B cell (primary cell): ENCODE measurements around the gene CFAP52. TPM values are rescaled to one million over a fixed set of nuclear protein-coding genes. Genes with fewer than 3 reads are reported as not detected.

Source experiments
- ATAC-seq: fragments of 200-7000 bp; cut with Tn5 transposase; one replicate; pipeline ENCODE4 v1.10.0; 2021; ENCODE audit warnings: low read depth, mild to moderate bottlenecking, moderate number of reproducible peaks, moderate library complexity
- CTCF ChIA-PET: fragments of 350-600 bp; sonication (Branson Sonifier 250); formaldehyde crosslinking; loops from one replicate; lab custom pipeline; 2021; ENCODE audit warnings: antibody characterized with exemption, inconsistent platforms; lab: Charles Lee
- POLR2A ChIA-PET: fragments of 350-600 bp; sonication (Branson Sonifier 250); formaldehyde crosslinking; loops from one replicate; lab custom pipeline; 2021; ENCODE audit warnings: antibody characterized with exemption; lab: Charles Lee
- DNase-seq: peaks from one replicate; pipeline ENCODE4 v3.0.0; 2013
- H2AFZ ChIP-seq: 2 replicates; pipeline ENCODE4 v1.6.1; 2012; ENCODE audit warnings: mild to moderate bottlenecking, low read depth, low read length; ENCODE audit not compliant: insufficient read depth, poor library complexity, severe bottlenecking
- H3K27ac ChIP-seq, 2 donors: 1 replicate in 1 of 2; 2 replicates in 1 of 2; pipeline ENCODE4 v1.5.1; 2012 to 2013; ENCODE audit warnings: low read length in 2 of 2, mild to moderate bottlenecking in 2 of 2, moderate library complexity in 1 of 2
- H3K27me3 ChIP-seq, 4 experiments: fragments of 200-600 bp in 1 of 4; sonication (generic) in 1 of 4; replicated peaks in 1 of 4; 1 replicate in 2 of 4; 2 replicates in 2 of 4; pipeline versions ENCODE4 v1.6.1 to v1.7.0; 2013 to 2016; ENCODE audit warnings: low read length in 3 of 4, mild to moderate bottlenecking in 2 of 4, mixed read lengths in 1 of 4, moderate library complexity in 1 of 4; ENCODE audit not compliant: insufficient read depth in 4 of 4, control insufficient read depth in 3 of 4; ENCODE audit errors: control extremely low read depth in 1 of 4
- H3K36me3 ChIP-seq, 2 experiments: replicated peaks in 1 of 2; 1 replicate in 1 of 2; 2 replicates in 1 of 2; pipeline versions ENCODE4 v1.6.1 to v1.7.1; 2013; ENCODE audit warnings: low read length in 1 of 2; ENCODE audit not compliant: insufficient read depth in 2 of 2, control insufficient read depth in 1 of 2; ENCODE audit errors: control extremely low read depth in 1 of 2, extremely low read depth in 1 of 2
- H3K4me1 ChIP-seq, 2 donors: fragments of 200-600 bp in 1 of 2; sonication (generic) in 1 of 2; 1 replicate in 1 of 2; 2 replicates in 1 of 2; pipeline versions ENCODE4 v1.5.1 to v1.6.1; 2013 to 2017; ENCODE audit warnings: low read length in 2 of 2; ENCODE audit not compliant: control insufficient read depth in 2 of 2, insufficient read depth in 2 of 2
- H3K4me2 ChIP-seq: replicated peaks from 2 replicates; pipeline ENCODE3; 2012; ENCODE audit warnings: mild to moderate bottlenecking, low read depth, low read length; ENCODE audit not compliant: poor library complexity, severe bottlenecking
- H3K4me3 ChIP-seq, 5 experiments: fragments of 200-600 bp in 1 of 5; sonication (generic) in 1 of 5; 1 replicate in 3 of 5; 2 replicates in 2 of 5; pipeline versions ENCODE4 v1.5.1 to v1.7.0; 2011 to 2016; ENCODE audit warnings: low read length in 4 of 5, mild to moderate bottlenecking in 4 of 5, low read depth in 2 of 5, control low read depth in 1 of 5, moderate library complexity in 1 of 5; ENCODE audit not compliant: insufficient read depth in 1 of 5; ENCODE audit errors: control extremely low read depth in 1 of 5, extremely low read depth in 1 of 5
- H3K79me2 ChIP-seq: fragments of 200-600 bp; sonication (generic); one replicate; pipeline ENCODE4 v1.6.0; 2016; ENCODE audit warnings: low read length; ENCODE audit not compliant: control insufficient read depth, insufficient read depth
- H3K9ac ChIP-seq: fragments of 200-600 bp; sonication (generic); 2 replicates; pipeline ENCODE4 v1.6.1; 2017; ENCODE audit warnings: mild to moderate bottlenecking, low read length, moderate library complexity
- H3K9me3 ChIP-seq, 3 donors: one replicate each; pipeline versions ENCODE4 v1.6.1 to v1.7.1; 2013; ENCODE audit warnings: low read length in 2 of 3; ENCODE audit not compliant: control insufficient read depth in 2 of 3, insufficient read depth in 1 of 3; ENCODE audit errors: control extremely low read depth in 1 of 3
- H4K20me1 ChIP-seq: 2 replicates; pipeline ENCODE4 v1.6.0; 2012; ENCODE audit warnings: mild to moderate bottlenecking, low read length; ENCODE audit not compliant: insufficient read depth, control insufficient read depth, poor library complexity, severe bottlenecking
- H3K27ac Mint-ChIP-seq: one replicate; pipeline ENCODE4 v1.8.0; 2021; ENCODE audit warnings: mixed read lengths
- H3K27me3 Mint-ChIP-seq: one replicate; pipeline ENCODE4 v1.8.0; 2021; ENCODE audit warnings: mixed read lengths
- H3K4me1 Mint-ChIP-seq: one replicate; pipeline ENCODE4 v1.8.0; 2021; ENCODE audit warnings: mixed read lengths
- H3K4me3 Mint-ChIP-seq: one replicate; pipeline ENCODE4 v1.8.0; 2021; ENCODE audit warnings: mixed read lengths
- H3K9me3 Mint-ChIP-seq: one replicate; pipeline ENCODE4 v1.8.0; 2022; ENCODE audit warnings: mixed read lengths; ENCODE audit not compliant: insufficient read depth
- EZH2 ChIP-seq: IDR thresholded peaks from 2 replicates; pipeline ENCODE4 v1.6.1; 2012; ENCODE audit warnings: borderline replicate concordance, low read depth, mild to moderate bottlenecking, moderate library complexity, low read length; ENCODE audit not compliant: insufficient read depth, poor library complexity, severe bottlenecking
- WGBS: methylation state at CpG from one replicate; pipeline ENCODE4 v1.1.5; 2013; ENCODE audit warnings: missing lambda C conversion rate; ENCODE audit not compliant: insufficient coverage; 5-methylcytosine and 5-hydroxymethylcytosine counted together
- intact Hi-C: fragments of 100-400 bp; cut with micrococcal nuclease; formaldehyde crosslinking; loops from one replicate; pipeline ENCODE4 v1.10.0; 2022
- polyA plus RNA-seq: library from polyadenylated mRNA; depleted of rRNA; stranded (reverse); fragments of >200 nt; gene quantifications from 2 replicates; pipeline ENCODE4 v1.2.3, GENCODE V29; 2012
- total RNA-seq, 2 donors: library from RNA; stranded (reverse); fragments of 120-200 nt in 1 of 2; gene quantifications; 1 replicate in 1 of 2; 2 replicates in 1 of 2; pipeline versions ENCODE4 v1.2.3 to v1.2.4, GENCODE V29; 2013 to 2022
- TF ChIP-seq, protein P1 (sequence below): fragments of 200-600 bp; IDR thresholded peaks from one replicate; pipeline ENCODE4 v1.8.0; 2022; ENCODE audit warnings: antibody characterized with exemption, mild to moderate bottlenecking

Gene CFAP52
- total and polyA plus RNA-seq, 2 donors (not counting 1 experiment from before 2014, with no cell fraction given) = not detected

DNA sequence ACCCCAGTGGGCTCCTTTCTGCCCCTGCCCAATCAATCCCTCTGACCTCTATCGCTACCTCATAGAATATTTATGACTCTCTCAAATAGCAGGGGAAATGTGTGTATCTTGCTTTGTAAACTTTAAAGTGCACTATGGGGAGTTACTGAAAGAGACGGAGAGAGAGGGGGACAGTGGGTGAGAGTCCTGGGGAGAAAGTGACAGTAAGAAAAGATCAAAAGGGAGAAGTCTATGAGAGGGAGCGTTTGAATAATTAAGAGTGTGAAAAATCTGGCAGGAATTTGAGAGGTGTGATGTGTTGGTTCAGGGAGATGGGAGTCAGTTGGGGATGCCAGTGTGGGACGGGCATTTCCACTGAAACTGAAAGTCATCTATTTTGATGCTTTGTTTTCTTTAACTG lies 101.5 kb downstream of the CFAP52 start:
- H3K4me2 ChIP-seq = no peak overlapping the region
- POLR2A ChIA-PET = no interaction called here
- no peaks in the 10 kb centered on the region for H3K36me3 ChIP-seq

DNA sequence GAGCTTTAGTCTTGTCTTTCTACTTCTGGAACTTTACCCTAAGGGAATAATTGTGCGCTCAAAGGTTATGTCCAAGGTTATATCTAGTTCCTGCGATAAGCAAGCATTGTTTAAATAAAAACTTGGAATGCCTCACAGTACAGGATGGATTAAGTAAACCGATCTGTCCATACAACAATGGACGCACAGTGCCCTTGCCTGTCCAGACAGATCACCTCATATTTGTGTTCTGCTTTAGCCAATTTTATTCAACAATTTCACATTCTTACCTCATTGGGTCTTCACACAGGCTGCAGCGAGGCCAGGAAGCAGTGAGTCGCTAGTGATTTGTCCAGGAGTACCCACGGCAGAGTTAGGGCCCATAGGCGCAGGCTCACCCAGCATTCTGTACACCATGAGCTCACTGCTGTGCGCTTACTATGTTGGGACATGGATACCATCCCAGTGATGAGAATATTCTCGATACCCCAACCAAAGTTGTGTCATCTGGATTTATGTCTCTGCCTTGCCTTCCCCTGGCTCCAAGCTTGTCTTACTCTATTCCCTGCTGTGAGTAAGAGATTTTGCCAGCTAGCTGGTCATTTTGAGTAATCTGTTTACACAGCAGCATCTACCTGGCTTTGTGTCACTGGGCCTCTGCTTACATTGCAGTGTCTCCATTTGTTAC lies 108.6 kb downstream of the CFAP52 start:
- Mint-ChIP-seq H3K27me3 (no peaks in the 10 kb centered on the region), H3K27ac (no peak overlapping the region), H3K4me3 (no peak overlapping the region), H3K4me1 (no peaks in the 10 kb centered on the region), H3K9me3 (no peaks in the 10 kb centered on the region)
- intact Hi-C loops = no loop called here
- Histone ChIP-seq H3K9ac (no peak overlapping the region), H3K4me3 (no peak overlapping the region), H3K79me2 (no peaks in the 10 kb centered on the region), H3K4me1 (no peaks in the 10 kb centered on the region), H3K4me2 (no peak overlapping the region), H2AFZ (no peak overlapping the region), H3K36me3 (no peaks in the 10 kb centered on the region), H3K27ac (no peak overlapping the region), H3K9me3 (peaks cover 0 to 6% (median 2%) of the 10 kb centered on the region in 3 donors), H4K20me1 (no peaks in the 10 kb centered on the region), H3K27me3 (no peaks in the 10 kb centered on the region)
- ATAC-seq (no peak), DNase-seq (no peak)
- 92% methylated on average over 8 of the region's 10 CpGs for WGBS
- ChIA-PET CTCF (no interaction called here), POLR2A (no interaction called here)
- TF ChIP-seq, protein P1, sequence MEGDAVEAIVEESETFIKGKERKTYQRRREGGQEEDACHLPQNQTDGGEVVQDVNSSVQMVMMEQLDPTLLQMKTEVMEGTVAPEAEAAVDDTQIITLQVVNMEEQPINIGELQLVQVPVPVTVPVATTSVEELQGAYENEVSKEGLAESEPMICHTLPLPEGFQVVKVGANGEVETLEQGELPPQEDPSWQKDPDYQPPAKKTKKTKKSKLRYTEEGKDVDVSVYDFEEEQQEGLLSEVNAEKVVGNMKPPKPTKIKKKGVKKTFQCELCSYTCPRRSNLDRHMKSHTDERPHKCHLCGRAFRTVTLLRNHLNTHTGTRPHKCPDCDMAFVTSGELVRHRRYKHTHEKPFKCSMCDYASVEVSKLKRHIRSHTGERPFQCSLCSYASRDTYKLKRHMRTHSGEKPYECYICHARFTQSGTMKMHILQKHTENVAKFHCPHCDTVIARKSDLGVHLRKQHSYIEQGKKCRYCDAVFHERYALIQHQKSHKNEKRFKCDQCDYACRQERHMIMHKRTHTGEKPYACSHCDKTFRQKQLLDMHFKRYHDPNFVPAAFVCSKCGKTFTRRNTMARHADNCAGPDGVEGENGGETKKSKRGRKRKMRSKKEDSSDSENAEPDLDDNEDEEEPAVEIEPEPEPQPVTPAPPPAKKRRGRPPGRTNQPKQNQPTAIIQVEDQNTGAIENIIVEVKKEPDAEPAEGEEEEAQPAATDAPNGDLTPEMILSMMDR = no peak
- no peak for TF ChIP-seq EZH2

More for the DNA sequence above, 101.5 kb downstream of the CFAP52 start:
- Mint-ChIP-seq H3K9me3 (no peaks in the 10 kb centered on the region), H3K27me3 (no peaks in the 10 kb centered on the region), H3K27ac (no peak overlapping the region), H3K4me1 (no peaks in the 10 kb centered on the region), H3K4me3 (no peak overlapping the region)
- intact Hi-C loops = no loop called here
- Histone ChIP-seq H3K79me2 (no peaks in the 10 kb centered on the region), H3K4me1 (no peaks in the 10 kb centered on the region), H3K9me3 (peaks cover 0 to 10% (median 8%) of the 10 kb centered on the region in 3 donors), H3K4me3 (no peak overlapping the region), H2AFZ (no peak overlapping the region), H3K9ac (no peak overlapping the region), H4K20me1 (no peaks in the 10 kb centered on the region), H3K27me3 (no peaks in the 10 kb centered on the region), H3K27ac (no peak overlapping the region)
- TF ChIP-seq, protein P1 = no peak
- TF ChIP-seq EZH2 = no peak
- CTCF ChIA-PET = no interaction called here
- ATAC-seq = no peak
- WGBS = 100% methylated on average over 2 of the region's 4 CpGs
- DNase-seq = no peak
